Skeletal muscle tissue (tissue), 4 donors: ENCODE data around the gene TBX1. TPM values are rescaled to one million over a fixed set of nuclear protein-coding genes. Genes with fewer than 3 reads are reported as not detected.

ENCODE experiments used
- H3K27ac ChIP-seq: one replicate; pipeline ENCODE4 v1.7.0; 2013; ENCODE audit warnings: mild to moderate bottlenecking, low read depth, low read length, inconsistent platforms
- H3K27me3 ChIP-seq, 3 donors: one replicate each; pipeline ENCODE4 v1.7.0; 2013; ENCODE audit warnings: low read length in 3 of 3; ENCODE audit not compliant: control insufficient read depth in 3 of 3, insufficient read depth in 3 of 3
- H3K36me3 ChIP-seq, 3 donors: one replicate each; pipeline ENCODE4 v1.7.0; 2013; ENCODE audit warnings: low read length in 3 of 3; ENCODE audit not compliant: control insufficient read depth in 3 of 3, insufficient read depth in 3 of 3
- H3K4me1 ChIP-seq, 3 donors: one replicate each; pipeline ENCODE4 v1.7.0; 2013; ENCODE audit warnings: low read length in 3 of 3, mild to moderate bottlenecking in 3 of 3; ENCODE audit not compliant: control insufficient read depth in 3 of 3, insufficient read depth in 3 of 3
- H3K4me3 ChIP-seq, 3 donors: one replicate each; pipeline ENCODE4 v1.7.0; 2013; ENCODE audit warnings: low read length in 3 of 3
- H3K9ac ChIP-seq, 3 donors: one replicate each; pipeline ENCODE4 v1.7.0; 2013; ENCODE audit warnings: low read length in 3 of 3, mild to moderate bottlenecking in 3 of 3, moderate library complexity in 2 of 3, low read depth in 1 of 3
- H3K9me3 ChIP-seq, 3 donors: one replicate each; pipeline ENCODE4 v1.7.0; 2013; ENCODE audit warnings: low read length in 3 of 3; ENCODE audit not compliant: control insufficient read depth in 3 of 3
- total RNA-seq: library from RNA; depleted of rRNA; stranded (reverse); fragments of >200 nt; gene quantifications from one replicate; pipeline ENCODE4 v1.2.3, GENCODE V29; 2014
- donor health status: Osteomylitis.

Gene TBX1
- total RNA-seq, 1 donor from 2014 or later = 4.2 TPM

DNA sequence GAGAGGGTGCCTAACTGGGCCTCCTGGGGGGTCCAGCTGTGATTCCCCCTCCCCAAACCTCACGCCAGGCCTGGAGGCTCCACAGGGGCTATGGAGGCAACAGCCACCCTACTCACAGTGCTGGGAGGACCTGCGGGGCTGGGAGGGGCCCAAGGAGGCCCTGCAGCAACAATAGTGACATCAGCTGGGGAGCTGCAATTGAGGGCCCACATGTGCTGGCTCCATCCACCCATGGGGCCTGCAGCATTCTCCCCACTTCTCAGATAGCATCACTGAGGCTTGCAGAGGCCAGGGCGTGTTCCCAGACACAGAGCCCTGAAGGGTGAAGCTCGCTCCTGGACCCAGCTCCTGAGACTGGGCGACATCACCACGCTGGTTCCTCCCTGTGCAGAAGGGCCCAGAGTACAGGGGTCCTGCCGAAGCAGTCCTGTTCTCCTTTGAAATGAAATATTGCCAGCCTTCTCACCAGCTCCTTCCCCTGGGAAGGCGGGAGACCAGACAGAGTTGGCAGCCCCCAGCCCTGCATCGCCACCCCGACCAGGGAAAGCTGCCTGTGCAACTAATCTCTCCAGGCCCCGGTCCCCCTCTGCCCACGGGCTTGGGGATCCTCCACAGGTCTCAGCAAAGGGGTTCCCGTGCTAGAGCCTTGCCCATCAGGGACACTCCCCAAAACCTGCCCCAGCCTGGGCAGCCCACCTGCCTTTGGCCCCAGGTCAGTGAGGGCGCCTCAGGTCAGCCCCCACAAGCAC, 8.9 kb upstream of the TBX1 start:
- Histone ChIP-seq H3K27me3 (peaks cover 28 to 46% (median 43%) of the 10 kb centered on the region in 3 donors), H3K27ac (no peak overlapping the region), H3K4me3 (no peak overlapping the region), H3K4me1 (peaks cover 5 to 21% (median 10%) of the 10 kb centered on the region in 3 donors), H3K36me3 (no peaks in the 10 kb centered on the region), H3K9me3 (no peaks in the 10 kb centered on the region), H3K9ac (no peak overlapping the region)

- Histone ChIP-seq H3K4me1 (peaks cover 5 to 19% (median 10%) of the 10 kb centered on the region in 3 donors), H3K27me3 (peaks cover 28 to 46% (median 43%) of the 10 kb centered on the region in 3 donors), H3K36me3 (no peaks in the 10 kb centered on the region), H3K9me3 (no peaks in the 10 kb centered on the region), H3K27ac (no peak overlapping the region), H3K9ac (no peak overlapping the region), H3K4me3 (no peak overlapping the region)
Measured at GRCh38 chr22:19753090-19753842, 7.3 kb upstream of the TBX1 start.

DNA sequence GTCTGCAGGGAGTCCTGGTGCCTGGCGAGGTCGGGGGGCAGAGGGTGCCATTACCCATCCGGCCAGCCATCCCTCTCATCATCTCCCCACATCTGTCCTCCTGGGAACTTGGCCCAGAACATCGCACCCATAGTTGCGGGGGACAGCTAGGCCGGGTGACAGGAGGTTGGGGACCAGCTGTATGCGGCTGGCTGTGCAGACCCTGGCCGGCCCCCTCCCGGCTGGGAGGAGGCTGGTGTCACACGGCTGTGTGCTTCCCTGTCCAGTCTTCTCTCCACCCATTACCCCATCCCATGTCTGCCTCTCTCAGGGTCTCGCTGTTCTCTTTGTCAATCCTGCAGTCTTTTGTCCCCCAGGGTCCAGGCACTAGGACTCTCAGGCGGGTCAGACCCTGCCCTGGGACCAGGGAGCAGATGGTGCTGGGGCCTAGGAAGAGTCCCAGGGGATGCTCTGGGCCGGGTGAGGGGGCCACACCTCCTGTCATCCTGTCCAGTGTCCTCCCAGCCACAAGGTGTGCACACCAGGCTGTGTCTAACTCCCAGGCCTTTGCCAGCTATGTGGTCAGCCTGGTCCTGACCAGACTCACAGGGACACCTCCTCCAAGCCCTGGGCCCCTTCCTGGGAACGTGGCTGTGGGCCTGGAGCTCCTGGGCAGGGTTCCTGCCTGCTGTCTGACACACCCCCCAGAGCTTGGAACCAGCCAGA, 6.4 kb upstream of the TBX1 start:
- H3K27me3 ChIP-seq = peaks cover 28 to 53% (median 43%) of the 10 kb centered on the region in 3 donors

GRCh38 chr22:19754701-19755144, 5.9 kb upstream of the TBX1 start:
- Histone ChIP-seq H3K27ac (no peak overlapping the region), H3K4me3 (no peak overlapping the region), H3K9ac (no peak overlapping the region), H3K9me3 (no peaks in the 10 kb centered on the region), H3K4me1 (peaks cover 0 to 7% (median 3%) of the 10 kb centered on the region in 3 donors), H3K36me3 (no peaks in the 10 kb centered on the region), H3K27me3 (peaks cover 30 to 58% (median 42%) of the 10 kb centered on the region in 3 donors)

More for the DNA sequence above, 6.4 kb upstream of the TBX1 start:
- no peak overlapping the region for H3K27ac ChIP-seq
- H3K36me3 ChIP-seq = no peaks in the 10 kb centered on the region
- H3K9me3 ChIP-seq = no peaks in the 10 kb centered on the region
- H3K9ac ChIP-seq = no peak overlapping the region
- peaks cover 3 to 13% (median 9%) of the 10 kb centered on the region in 3 donors for H3K4me1 ChIP-seq
- no peak overlapping the region for H3K4me3 ChIP-seq

- no peak overlapping the region for H3K9ac ChIP-seq
- no peak overlapping the region for H3K4me3 ChIP-seq
- no peaks in the 10 kb centered on the region for H3K9me3 ChIP-seq
- peaks cover 30 to 57% (median 39%) of the 10 kb centered on the region in 3 donors for H3K27me3 ChIP-seq
- H3K27ac ChIP-seq = no peak overlapping the region
- H3K4me1 ChIP-seq = peaks cover 0 to 2% (median 0%) of the 10 kb centered on the region in 3 donors
- H3K36me3 ChIP-seq = no peaks in the 10 kb centered on the region
Measured at GRCh38 chr22:19755145-19755710, 5.3 kb upstream of the TBX1 start.

- H3K36me3 ChIP-seq = no peaks in the 10 kb centered on the region
- peaks cover 30 to 57% (median 39%) of the 10 kb centered on the region in 3 donors for H3K27me3 ChIP-seq
- no peak overlapping the region for H3K27ac ChIP-seq
- H3K4me1 ChIP-seq = no peaks in the 10 kb centered on the region
- no peaks in the 10 kb centered on the region for H3K9me3 ChIP-seq
- H3K9ac ChIP-seq = no peak overlapping the region
- no peak overlapping the region for H3K4me3 ChIP-seq
Measured at GRCh38 chr22:19755722-19756287, 4.8 kb upstream of the TBX1 start.

DNA sequence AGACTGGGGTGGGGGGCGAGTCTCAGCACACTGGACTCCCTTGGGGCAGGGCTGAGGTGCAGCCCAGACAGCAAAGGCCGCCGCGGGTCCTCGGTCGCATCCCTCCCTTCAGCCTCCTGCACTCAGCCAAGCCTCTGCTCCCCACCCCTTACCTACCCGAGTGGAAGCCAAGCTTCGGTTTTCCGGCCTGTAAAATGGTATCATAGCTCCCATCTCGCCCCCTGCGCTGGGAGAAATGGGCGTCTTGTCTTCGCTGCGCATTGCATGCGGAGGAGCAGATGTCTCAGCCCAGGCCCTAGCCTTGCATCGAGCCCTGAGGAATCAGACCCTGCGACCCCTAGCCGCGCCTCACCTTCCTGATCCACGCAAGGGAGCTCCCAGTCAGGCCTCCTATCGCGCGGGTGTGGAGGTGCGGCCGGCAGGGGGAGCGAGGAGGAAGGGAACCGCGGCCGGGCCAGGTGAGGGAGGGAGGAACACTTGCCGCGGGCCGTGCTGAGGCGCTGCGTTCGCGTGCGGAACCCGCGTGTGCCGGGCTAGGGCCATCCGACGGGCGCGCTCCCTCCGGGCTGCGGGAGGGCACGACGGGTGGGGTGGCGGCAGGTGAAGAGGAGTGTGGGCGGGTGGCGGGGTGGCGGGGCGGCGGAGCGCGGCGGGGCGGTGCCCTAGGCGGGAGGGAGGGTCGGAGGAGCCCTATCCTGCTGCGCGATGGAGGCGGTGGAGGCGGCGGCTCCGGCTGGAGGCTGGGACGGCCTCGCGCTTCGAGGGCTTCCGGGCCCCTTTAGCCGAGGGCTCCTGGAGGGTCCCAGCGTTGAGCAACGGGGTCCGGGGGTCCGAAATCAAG, 4.1 kb upstream of the TBX1 start:
- Histone ChIP-seq H3K27ac (no peak overlapping the region), H3K4me3 (no peak overlapping the region), H3K4me1 (no peaks in the 10 kb centered on the region), H3K9ac (no peak overlapping the region), H3K36me3 (no peaks in the 10 kb centered on the region), H3K9me3 (no peaks in the 10 kb centered on the region), H3K27me3 (peaks cover 30 to 54% (median 39%) of the 10 kb centered on the region in 3 donors)

DNA sequence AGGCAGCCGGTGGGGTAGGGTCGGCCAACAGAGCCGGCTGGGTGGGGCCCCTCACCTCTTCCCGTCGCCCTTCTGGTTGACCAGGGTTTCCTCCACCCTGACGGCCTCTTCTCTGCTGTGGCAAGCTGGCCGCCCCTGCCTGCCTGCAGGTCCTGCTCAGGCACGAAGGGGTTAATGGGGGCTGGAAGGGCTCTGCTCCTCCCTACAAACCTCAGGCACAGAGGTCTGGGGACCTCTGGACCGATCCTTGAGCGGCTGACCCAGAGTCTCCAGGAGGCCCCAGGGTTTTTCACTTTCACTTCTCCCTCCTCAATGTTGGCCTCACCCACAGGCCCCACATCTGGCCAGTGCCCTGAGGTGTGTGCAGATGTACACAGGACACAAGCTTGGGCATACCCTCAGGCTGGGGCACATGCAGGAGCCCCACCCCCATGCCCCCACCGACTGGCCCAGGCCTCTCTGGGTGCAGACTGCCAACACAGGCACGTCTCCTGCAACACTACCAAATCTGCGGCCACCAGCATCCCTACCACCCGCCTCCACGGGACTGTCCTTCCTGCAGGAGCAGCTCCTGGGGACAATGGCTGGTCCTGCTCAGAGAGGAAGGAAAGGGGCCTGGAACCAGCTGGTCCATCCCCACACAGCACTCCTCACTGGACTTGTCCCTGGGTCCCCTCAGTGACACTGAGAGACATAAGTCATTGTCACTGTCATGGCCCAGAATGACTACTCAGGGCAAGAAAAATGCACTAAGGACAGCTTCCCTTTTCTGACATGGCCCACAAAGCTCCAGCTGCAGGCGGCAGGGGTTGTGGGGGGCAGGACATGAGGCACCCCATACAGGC, 3.2 kb upstream of the TBX1 start:
- peak overlapping the region in 1 of 3 donors; percentile 8 for H3K9ac ChIP-seq
- H3K27ac ChIP-seq = no peak overlapping the region
- peaks cover 30 to 51% (median 35%) of the 10 kb centered on the region in 3 donors for H3K27me3 ChIP-seq
- H3K4me3 ChIP-seq = no peak overlapping the region
- H3K9me3 ChIP-seq = no peaks in the 10 kb centered on the region
- peaks cover 1 to 4% (median 3%) of the 10 kb centered on the region in 3 donors for H3K4me1 ChIP-seq
- no peaks in the 10 kb centered on the region for H3K36me3 ChIP-seq
